Panc1 (cell line): ENCODE measurements around the gene C19orf25.

Experiments
- CTCF ChIP-seq: fragments of 450-650 bp; IDR thresholded peaks from 2 replicates; pipeline ENCODE4 v1.5.1; 2017; ENCODE audit warnings: mild to moderate bottlenecking
- POLR2AphosphoS5 ChIP-seq: IDR thresholded peaks from 2 replicates; pipeline ENCODE4 v1.6.1; 2012; ENCODE audit warnings: mild to moderate bottlenecking, low read depth, low read length, moderate library complexity
- REST ChIP-seq, 2 experiments: IDR thresholded peaks; 2 replicates each; pipeline ENCODE4 v1.6.1; 2011 to 2012; ENCODE audit warnings: low read depth in 2 of 2, control low read depth in 1 of 2, low read length in 1 of 2, mild to moderate bottlenecking in 1 of 2, moderate library complexity in 1 of 2; ENCODE audit not compliant: insufficient read depth in 1 of 2
- TCF7L2 ChIP-seq: IDR thresholded peaks from 2 replicates; pipeline ENCODE4 v1.6.1; 2011; ENCODE audit warnings: mild to moderate bottlenecking, low read depth, low read length, inconsistent platforms

- TF ChIP-seq TCF7L2 (no peak), CTCF (no peak), POLR2AphosphoS5 (no peak), REST (IDR thresholded peaks at IDR 0.05; ENCODE audit: insufficient read depth in 1 of 2, low read depth in 2 of 2, low read length in 1 of 2) (no peak)
Measured at GRCh38 chr19:1492474-1493006, 13.5 kb upstream of the C19orf25 start.
